K562 (cell line): Measurements from ENCODE around the gene MYOT. TPM values are rescaled to one million over a fixed set of nuclear protein-coding genes. Genes with fewer than 3 reads are reported as not detected.

Experiments used
- ATAC-seq: fragments of 200-7000 bp; cut with Tn5 transposase; 3 replicates; pipeline ENCODE4 v1.9.1; 2020; ENCODE audit warnings: moderate library complexity
- BruUV-seq: library from RNA; stranded (reverse); fragments of 400-500 nt; replicated peaks from 2 replicates; lab custom pipeline; 2021; lab: Mats Ljungman, UMichigan
- CTCF ChIA-PET: fragments of 300-600 bp; formaldehyde crosslinking; extraction: SDS; loops from one replicate; lab custom pipeline; 2021; ENCODE audit warnings: low intra/inter-chr PET ratio; lab: Yijun Ruan, JAX
- POLR2A ChIA-PET: fragments of 300-600, 350-650 bp; sonication (Branson Sonifier 250); formaldehyde crosslinking; extraction: SDS; loops from one replicate; lab custom pipeline; 2021; ENCODE audit warnings: antibody characterized with exemption, inconsistent platforms; lab: Yijun Ruan, JAX
- DNase-seq, 4 experiments: peaks; one replicate each; pipeline versions ENCODE4 v3.0.0 to v3.0.0-alpha.2; 2011 to 2018; ENCODE audit warnings: low spot score in 3 of 4, mixed read lengths in 3 of 4; ENCODE audit errors: extremely low read depth in 1 of 4
- FAIRE-seq: peaks from 2 replicates; lab custom pipeline; 2011; peaks lifted over from hg19 to GRCh38; lab: Jason Lieb, UNC
- H2AFZ ChIP-seq: 2 replicates; pipeline ENCODE4 v1.6.0; 2011; ENCODE audit warnings: low read depth, low read length, control low read depth, inconsistent platforms
- H3K27ac ChIP-seq: fragments of 200-600 bp; 3 replicates; pipeline ENCODE4 v1.8.0; 2011; ENCODE audit warnings: low read depth, mild to moderate bottlenecking, control low read depth, inconsistent platforms, low read length, moderate library complexity, mixed read lengths; ENCODE audit errors: extremely low read depth
- H3K27me3 ChIP-seq, 2 experiments: fragments of 300-600 bp in 1 of 2; 2 replicates in 1 of 2; 3 replicates in 1 of 2; pipeline versions ENCODE4 v1.6.0 to v1.8.0; 2011; ENCODE audit warnings: inconsistent platforms in 2 of 2, low read length in 2 of 2, mild to moderate bottlenecking in 1 of 2, mixed read lengths in 1 of 2, moderate library complexity in 1 of 2; ENCODE audit not compliant: control insufficient read depth in 2 of 2, insufficient read depth in 2 of 2
- H3K36me3 ChIP-seq: fragments of 300-600 bp; 3 replicates; pipeline ENCODE4 v1.8.0; 2011; ENCODE audit warnings: mild to moderate bottlenecking, low read length, inconsistent platforms; ENCODE audit not compliant: control insufficient read depth, insufficient read depth
- H3K4me1 ChIP-seq, 2 experiments: fragments of 200-600 bp in 1 of 2; replicated peaks in 1 of 2; 2 replicates in 1 of 2; 3 replicates in 1 of 2; pipeline versions ENCODE4 v1.5.1 to v1.8.0; 2011; ENCODE audit warnings: inconsistent platforms in 2 of 2, low read length in 2 of 2, mild to moderate bottlenecking in 1 of 2, mixed read lengths in 1 of 2, moderate library complexity in 1 of 2; ENCODE audit not compliant: control insufficient read depth in 2 of 2, insufficient read depth in 2 of 2
- H3K4me2 ChIP-seq: 2 replicates; pipeline ENCODE4 v1.6.1; 2011; ENCODE audit warnings: low read length, control low read depth, inconsistent platforms, mixed read lengths; ENCODE audit not compliant: insufficient read depth
- H3K4me3 ChIP-seq: fragments of 200-600 bp; sonication (generic), shearing (Covaris generic); 2 replicates; pipeline ENCODE4 v1.5.1; 2016; ENCODE audit warnings: control low read depth, inconsistent platforms
- H3K79me2 ChIP-seq: fragments of 200-600 bp; 3 replicates; pipeline ENCODE4 v1.8.0; 2011; ENCODE audit warnings: low read length, inconsistent platforms; ENCODE audit not compliant: control insufficient read depth, insufficient read depth
- H3K9ac ChIP-seq, 2 experiments: 2 replicates each; pipeline versions ENCODE4 v1.6.0 to v1.6.1; 2011; ENCODE audit warnings: low read depth in 2 of 2, low read length in 2 of 2, control low read depth in 1 of 2, inconsistent platforms in 1 of 2, mild to moderate bottlenecking in 1 of 2, mixed read lengths in 1 of 2; ENCODE audit not compliant: insufficient read depth in 1 of 2
- H3K9me1 ChIP-seq: one replicate; pipeline ENCODE4 v1.6.0; 2011; ENCODE audit warnings: inconsistent platforms, mild to moderate bottlenecking, low read length, moderate library complexity; ENCODE audit not compliant: control insufficient read depth, insufficient read depth
- H3K9me3 ChIP-seq: replicated peaks from 2 replicates; pipeline ENCODE4 v1.5.1; 2011; ENCODE audit warnings: low read depth, low read length, inconsistent platforms; ENCODE audit not compliant: control insufficient read depth, insufficient read depth
- H4K20me1 ChIP-seq: replicated peaks from 2 replicates; pipeline ENCODE4 v1.6.1; 2011; ENCODE audit warnings: low read length, inconsistent platforms, mixed read lengths; ENCODE audit not compliant: control insufficient read depth, insufficient read depth
- CHD1 ChIP-seq: fragments of 200-600 bp; sonication (generic); IDR thresholded peaks from one replicate; pipeline ENCODE4 v1.6.1; 2012; ENCODE audit warnings: mild to moderate bottlenecking, moderate library complexity, low read length, inconsistent platforms
- MCM3 ChIP-seq: fragments of 450-650 bp; IDR thresholded peaks from 2 replicates; pipeline ENCODE4 v1.6.1; 2016
- NFIX ChIP-seq: fragments of 250-450 bp; sonication (Bioruptor Pico); IDR thresholded peaks from 2 replicates; pipeline ENCODE4 v1.4.0; 2020; ENCODE audit warnings: low read depth, mild to moderate bottlenecking, moderate library complexity
- PHB2 ChIP-seq: fragments of 450-650 bp; IDR thresholded peaks from 2 replicates; pipeline ENCODE4 v1.6.1; 2017; ENCODE audit warnings: low read depth
- RBM39 ChIP-seq: fragments of 200-400 bp; formaldehyde crosslinking; optimal IDR thresholded peaks from 2 replicates; pipeline ENCODE3; 2018; ENCODE audit warnings: low read depth, low read length
- SETDB1 ChIP-seq: IDR thresholded peaks from one replicate; pipeline ENCODE4 v1.6.1; 2012; ENCODE audit warnings: low read length, control low read depth, inconsistent platforms
- SIX5 ChIP-seq, 2 experiments: IDR thresholded peaks; 2 replicates each; pipeline ENCODE4 v1.6.1; 2011; ENCODE audit warnings: low read length in 2 of 2, borderline replicate concordance in 1 of 2, low read depth in 1 of 2, mild to moderate bottlenecking in 1 of 2, moderate library complexity in 1 of 2; ENCODE audit not compliant: insufficient read depth in 1 of 2
- SMC3 ChIP-seq: conservative IDR thresholded peaks from 2 replicates; pipeline ENCODE4 v1.6.1; 2011; ENCODE audit warnings: low read depth, low read length, improper control_type of control experiment; ENCODE audit not compliant: insufficient read depth
- SOX6 ChIP-seq: fragments of 450-650 bp; IDR thresholded peaks from 2 replicates; pipeline ENCODE4 v1.6.1; 2014; ENCODE audit warnings: mild to moderate bottlenecking
- ZNF77 ChIP-seq: fragments of 250-450 bp; sonication (Bioruptor Pico); IDR thresholded peaks from 2 replicates; pipeline ENCODE4 v1.5.0; 2020
- WGBS: fragments of 100-300 bp; shearing (Covaris generic); methylation state at CpG from one replicate; pipeline ENCODE4 v1.1.6; 2016; ENCODE audit warnings: low coverage, mixed read lengths; ENCODE audit not compliant: insufficient coverage; ENCODE audit errors: missing lambda C conversion rate; 5-methylcytosine and 5-hydroxymethylcytosine counted together
- in situ Hi-C: fragments of 300-500 bp; cut with MboI; formaldehyde crosslinking; loops from 4 replicates; pipeline ENCODE4 v1.15.0; 2018; ENCODE audit warnings: inconsistent platforms, mixed read lengths
- intact Hi-C: fragments of 100-400 bp; cut with micrococcal nuclease; formaldehyde crosslinking; loops from 2 replicates; pipeline ENCODE4 v1.14.2; 2022
- polyA plus RNA-seq, 8 experiments: library from polyadenylated mRNA; depleted of rRNA in 4 of 8; stranded (reverse) in 5 of 8; unstranded in 3 of 8; fragments of >200 nt; fragmentation: Nextera tagmentation in 2 of 8; fragmentation: Illumina TruSeq in 1 of 8; extraction: Ambion mirVana in 2 of 8; extraction: Trizol in 1 of 8; gene quantifications; 2 replicates each; pipeline versions ENCODE4 v1.2.1 to v1.2.3, GENCODE V29; 2011 to 2014; ENCODE audit warnings: inconsistent platforms in 1 of 8, missing spikeins in 1 of 8
- total RNA-seq, 7 experiments: library from RNA; depleted of rRNA in 6 of 7; stranded (reverse); fragments of >200 nt in 6 of 7; fragmentation: Illumina TruSeq in 2 of 7; extraction: Trizol in 2 of 7; gene quantifications; 2 replicates each; pipeline versions ENCODE4 v1.2.1 to v1.2.3, GENCODE V29; 2011 to 2021; ENCODE audit warnings: low replicate concordance in 1 of 7
- TF ChIP-seq, protein P1 (sequence below): sonication (generic); IDR thresholded peaks from 2 replicates; pipeline ENCODE4 v1.6.1; 2016

The MYOT gene
- total and polyA plus RNA-seq, 9 of the 15 experiments (the other 6 are each of a cell fraction or from before 2014, with no cell fraction given), result 0.24 to 0.38 TPM; not detected in 7

DNA sequence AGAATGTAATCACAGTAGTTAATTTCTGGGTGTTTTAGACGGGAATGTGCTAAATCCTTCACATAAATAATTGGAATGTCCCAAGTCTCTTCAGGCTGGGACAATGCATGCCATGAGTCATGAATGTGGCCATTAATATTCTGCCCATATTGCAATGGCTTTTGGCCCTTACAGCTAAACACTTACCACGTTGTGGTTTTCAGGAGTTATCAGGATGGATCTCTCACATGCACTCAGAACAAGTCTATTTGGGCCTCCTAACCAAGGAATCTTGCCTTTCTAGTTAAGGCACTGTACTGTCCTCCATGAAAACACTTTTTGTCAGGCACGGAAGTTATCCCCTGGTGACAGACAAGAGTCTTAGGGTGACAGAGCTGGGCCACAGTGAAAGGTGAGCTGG is 54.3 kb downstream of the MYOT start:
- ATAC-seq, result no peak
- ChIA-PET CTCF (no interaction called here), POLR2A (interaction anchor here (1.0 to 1.2 kb wide), 4 partner anchors 9 to 14 kb away, joined by 3 to 4 read pairs (median 4); no protein-coding TSS in a partner anchor)
- WGBS, result 12% methylated on average over 3 of the region's 3 CpGs
- Histone ChIP-seq H3K36me3 (no peaks in the 10 kb centered on the region), H3K4me3 (no peak overlapping the region), H3K9me3 (no peaks in the 10 kb centered on the region), H3K27ac (no peak overlapping the region), H3K79me2 (no peaks in the 10 kb centered on the region), H3K9ac (no peak overlapping the region), H4K20me1 (no peaks in the 10 kb centered on the region), H3K27me3 (no peaks in the 10 kb centered on the region), H2AFZ (no peak overlapping the region), H3K4me1 (no peaks in the 10 kb centered on the region), H3K4me2 (no peak overlapping the region), H3K9me1 (no peaks in the 10 kb centered on the region)
- DNase-seq, result no peak
- TF ChIP-seq, protein P1, sequence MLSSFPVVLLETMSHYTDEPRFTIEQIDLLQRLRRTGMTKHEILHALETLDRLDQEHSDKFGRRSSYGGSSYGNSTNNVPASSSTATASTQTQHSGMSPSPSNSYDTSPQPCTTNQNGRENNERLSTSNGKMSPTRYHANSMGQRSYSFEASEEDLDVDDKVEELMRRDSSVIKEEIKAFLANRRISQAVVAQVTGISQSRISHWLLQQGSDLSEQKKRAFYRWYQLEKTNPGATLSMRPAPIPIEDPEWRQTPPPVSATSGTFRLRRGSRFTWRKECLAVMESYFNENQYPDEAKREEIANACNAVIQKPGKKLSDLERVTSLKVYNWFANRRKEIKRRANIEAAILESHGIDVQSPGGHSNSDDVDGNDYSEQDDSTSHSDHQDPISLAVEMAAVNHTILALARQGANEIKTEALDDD, result peak; percentile 40; the same call in 1 of the 2 replicates
- no peak for TF ChIP-seq SIX5 (IDR thresholded peaks at IDR 0.05; ENCODE audit: borderline replicate concordance in 1 of 2, insufficient read depth in 1 of 2, low read depth in 1 of 2, low read length in 2 of 2)
- FAIRE-seq, result no peak
- in situ Hi-C loops (no loop called here), intact Hi-C loops (no loop called here)
- no TSS peak for BruUV-seq

GRCh38 chr5:137923856-137924255 is 56.2 kb downstream of the MYOT start:
- Histone ChIP-seq H3K79me2 (no peaks in the 10 kb centered on the region), H3K4me1 (no peaks in the 10 kb centered on the region), H4K20me1 (no peaks in the 10 kb centered on the region), H3K9me1 (no peaks in the 10 kb centered on the region), H3K36me3 (no peaks in the 10 kb centered on the region), H3K27me3 (no peaks in the 10 kb centered on the region), H3K4me2 (no peak overlapping the region), H3K4me3 (no peak overlapping the region), H3K9ac (no peak overlapping the region), H3K27ac (no peak overlapping the region), H2AFZ (no peak overlapping the region), H3K9me3 (no peaks in the 10 kb centered on the region)
- FAIRE-seq (no peak), ATAC-seq (peak; percentile 56; the same call in 2 of the 3 replicates), DNase-seq (no peak)
- POLR2A ChIA-PET, result interaction anchor here (1.0 kb wide), 1 partner anchor 35 kb away, joined by 3 read pairs; the partner anchor contains the start of gene PKD2L2
- intact Hi-C loops, result no loop called here
- no TSS peak for BruUV-seq
- CTCF ChIA-PET, result no interaction called here
- WGBS, result 29% methylated on average over 4 of the region's 4 CpGs
- in situ Hi-C loops, result no loop called here
- TF ChIP-seq SMC3 (no peak), NFIX (CRISPR knock-in tag) (no peak), SOX6 (no peak), PHB2 (no peak), ZNF77 (CRISPR knock-in tag) (no peak), MCM3 (no peak), RBM39 (no peak), SETDB1 (no peak), CHD1 (no peak)
- TF ChIP-seq, all 486 proteins: peak for 0
